HG02970 (cell line): ENCODE measurements around the gene GPR155.

ENCODE experiments used
- ATAC-seq: cut with Tn5 transposase; IDR thresholded peaks from one replicate; pipeline ENCODE4 v1.9.1; 2021; ENCODE audit warnings: mild to moderate bottlenecking, moderate library complexity, moderate number of reproducible peaks; ENCODE audit not compliant: unreplicated experiment, low FRiP score

The GPR155 gene, protein sequence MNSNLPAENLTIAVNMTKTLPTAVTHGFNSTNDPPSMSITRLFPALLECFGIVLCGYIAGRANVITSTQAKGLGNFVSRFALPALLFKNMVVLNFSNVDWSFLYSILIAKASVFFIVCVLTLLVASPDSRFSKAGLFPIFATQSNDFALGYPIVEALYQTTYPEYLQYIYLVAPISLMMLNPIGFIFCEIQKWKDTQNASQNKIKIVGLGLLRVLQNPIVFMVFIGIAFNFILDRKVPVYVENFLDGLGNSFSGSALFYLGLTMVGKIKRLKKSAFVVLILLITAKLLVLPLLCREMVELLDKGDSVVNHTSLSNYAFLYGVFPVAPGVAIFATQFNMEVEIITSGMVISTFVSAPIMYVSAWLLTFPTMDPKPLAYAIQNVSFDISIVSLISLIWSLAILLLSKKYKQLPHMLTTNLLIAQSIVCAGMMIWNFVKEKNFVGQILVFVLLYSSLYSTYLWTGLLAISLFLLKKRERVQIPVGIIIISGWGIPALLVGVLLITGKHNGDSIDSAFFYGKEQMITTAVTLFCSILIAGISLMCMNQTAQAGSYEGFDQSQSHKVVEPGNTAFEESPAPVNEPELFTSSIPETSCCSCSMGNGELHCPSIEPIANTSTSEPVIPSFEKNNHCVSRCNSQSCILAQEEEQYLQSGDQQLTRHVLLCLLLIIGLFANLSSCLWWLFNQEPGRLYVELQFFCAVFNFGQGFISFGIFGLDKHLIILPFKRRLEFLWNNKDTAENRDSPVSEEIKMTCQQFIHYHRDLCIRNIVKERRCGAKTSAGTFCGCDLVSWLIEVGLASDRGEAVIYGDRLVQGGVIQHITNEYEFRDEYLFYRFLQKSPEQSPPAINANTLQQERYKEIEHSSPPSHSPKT

DNA sequence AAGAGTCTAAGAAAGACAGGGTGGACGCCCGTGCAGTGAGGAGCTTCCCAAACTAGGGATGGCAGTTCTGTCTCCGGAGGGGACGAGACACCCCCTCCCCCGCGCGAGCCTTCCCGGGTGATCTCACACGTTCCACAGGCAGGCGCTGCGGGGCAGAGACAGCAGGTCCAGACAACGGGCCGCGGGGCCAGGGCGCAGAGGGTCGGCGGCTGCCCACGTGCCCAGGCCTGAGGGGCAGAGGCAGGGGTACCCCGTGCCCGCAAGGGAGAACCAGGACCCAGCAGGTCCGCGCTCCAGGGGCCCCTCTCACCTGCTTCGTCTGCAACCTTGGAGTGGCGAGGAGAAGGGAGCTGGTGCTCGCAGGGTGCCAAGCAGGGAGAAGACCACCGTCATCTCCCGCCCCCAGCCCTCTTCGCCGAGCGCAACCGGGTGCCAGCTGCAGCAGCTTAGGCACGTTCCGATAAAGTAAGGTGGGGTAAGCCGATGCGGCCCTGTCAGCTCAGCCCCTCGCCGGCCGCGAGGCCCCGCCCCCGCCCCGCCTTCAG is at the start of gene GPR155:
Gene GPR155, minus strand, starts transcription at position 467 of the 545 bp plus-strand sequence. CDS start 5,073 bp downstream, outside the sequence.
- ATAC-seq: peak; percentile 36

DNA sequence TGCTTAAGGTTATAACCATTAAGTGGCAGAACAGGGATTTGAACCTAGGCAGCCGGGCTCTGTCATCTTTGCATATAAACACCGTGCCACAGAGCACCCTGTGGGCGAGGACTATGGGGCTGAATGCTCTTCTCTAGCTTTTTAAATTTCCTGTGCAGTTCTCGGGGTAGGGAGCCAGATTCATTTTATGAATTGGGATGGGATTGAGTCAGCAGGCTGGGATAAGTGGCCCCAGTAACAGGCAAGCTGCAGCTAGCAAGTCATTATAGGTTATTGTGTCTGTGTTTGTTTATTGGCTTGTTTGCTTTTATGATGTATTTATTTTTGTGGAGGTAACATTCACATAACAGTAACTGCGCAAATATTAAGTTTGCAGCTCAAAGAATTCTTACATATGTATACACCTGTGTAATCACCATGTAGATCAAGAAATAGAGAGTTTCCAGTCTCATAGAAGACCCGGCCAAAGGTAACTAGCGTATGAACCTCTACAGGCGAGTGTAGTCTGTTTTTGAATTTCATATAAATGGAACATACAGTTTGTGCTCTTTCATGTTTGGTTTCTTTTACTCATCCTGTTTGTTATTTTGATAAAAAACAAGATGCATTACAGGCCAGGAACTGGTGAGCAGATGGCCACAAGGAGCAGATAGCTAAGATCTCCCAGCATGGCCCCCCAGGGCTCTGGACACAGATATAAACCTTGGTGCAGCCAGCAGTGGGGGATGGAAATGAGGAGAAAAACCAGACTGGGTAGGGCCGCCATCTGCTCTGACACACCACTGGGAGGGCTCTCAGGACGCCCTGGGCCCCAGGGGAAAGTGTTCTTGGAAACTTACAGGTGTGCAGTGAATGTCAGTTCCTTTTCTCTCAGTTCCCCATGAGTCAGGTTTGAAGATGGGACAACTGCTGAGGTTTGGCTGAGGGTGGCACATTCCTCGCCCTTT is 49.2 kb upstream of the GPR155 start:
- ATAC-seq: no peak

DNA sequence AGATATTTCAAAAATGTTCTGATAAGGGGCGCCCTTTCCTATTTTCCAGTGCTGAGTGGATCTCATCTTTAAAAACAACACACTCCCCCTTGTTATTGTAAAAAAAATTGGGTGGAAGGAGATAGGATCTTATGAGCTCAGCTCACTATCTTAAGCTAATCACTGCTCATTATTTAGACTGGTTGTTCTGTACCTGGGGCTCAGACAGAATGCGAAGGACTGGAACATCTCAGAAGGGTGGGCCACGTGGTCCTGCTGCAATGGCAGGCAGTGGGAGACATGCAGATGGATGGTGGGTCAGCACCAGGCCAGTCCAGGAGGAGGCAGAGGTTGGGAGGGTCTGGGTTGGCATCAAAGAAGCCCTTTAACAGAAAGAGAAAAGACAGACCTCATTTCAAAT is 48.3 kb upstream of the GPR155 start:
- ATAC-seq: no peak

DNA sequence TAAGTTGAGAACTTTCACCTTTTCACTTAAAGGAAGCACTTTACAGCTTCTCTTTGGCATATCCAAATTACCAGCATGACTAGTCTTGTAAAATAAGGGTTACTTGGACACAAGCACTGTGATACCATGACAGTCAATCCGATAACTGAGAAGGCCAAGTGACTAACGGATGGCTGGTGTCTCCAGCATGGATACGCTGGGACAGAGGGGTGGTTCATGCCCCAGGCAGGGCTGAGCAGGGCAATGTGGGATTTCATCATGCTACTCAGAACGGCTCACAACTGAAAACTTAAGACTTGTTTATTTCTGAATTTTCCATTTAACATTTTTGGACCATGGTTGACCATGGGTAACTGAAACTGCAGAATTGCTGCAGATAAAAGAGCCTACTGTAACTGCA is 43.1 kb upstream of the GPR155 start:
- no peak for ATAC-seq

DNA sequence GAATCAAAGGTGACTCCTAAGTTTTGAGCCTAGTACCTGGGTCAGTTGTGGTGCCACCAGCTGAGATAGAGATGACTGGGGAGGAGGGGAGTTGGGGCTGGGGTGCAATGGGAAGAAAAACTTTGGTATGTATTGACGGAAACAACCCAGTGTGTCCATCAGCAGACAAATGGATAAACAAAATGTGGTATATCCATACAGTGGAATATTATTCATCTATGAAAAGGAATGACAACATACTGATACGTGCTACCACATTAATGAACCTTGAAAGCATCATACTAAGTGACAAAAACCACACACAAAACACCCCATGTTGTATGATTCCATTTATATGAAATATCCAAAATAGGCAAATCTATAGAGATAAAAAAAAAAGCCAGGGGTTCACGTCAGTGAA is 41.1 kb upstream of the GPR155 start:
- no peak for ATAC-seq

DNA sequence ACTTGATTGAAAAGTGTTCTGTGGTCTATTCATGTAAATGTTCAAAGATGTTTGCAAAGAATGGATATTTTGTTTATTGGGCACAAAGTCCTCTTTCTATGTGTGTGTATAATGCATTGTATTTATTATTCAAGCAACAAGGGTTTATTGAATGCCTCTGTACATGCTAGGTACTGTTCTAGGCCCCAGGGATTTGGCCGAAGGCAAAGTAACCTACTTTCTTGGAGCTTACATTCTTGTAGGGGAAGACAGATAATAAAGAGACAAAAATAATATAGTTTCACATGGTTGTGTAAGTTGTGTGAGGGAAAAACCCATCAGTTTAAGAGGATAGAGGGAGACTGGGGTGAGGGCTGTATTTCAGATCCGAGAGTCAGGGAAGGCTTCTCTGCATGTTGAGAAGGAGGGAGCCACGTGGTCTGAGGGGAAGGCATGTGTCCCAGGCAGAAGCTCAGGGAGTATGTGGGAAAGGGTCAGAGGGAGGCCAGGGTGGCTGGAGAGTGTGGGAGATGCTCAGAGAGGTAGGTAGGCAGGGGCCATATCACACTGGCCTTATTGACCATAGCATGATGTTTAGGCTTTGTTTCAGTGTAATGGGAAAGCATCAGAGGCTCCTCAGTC is 40.4 kb upstream of the GPR155 start:
- ATAC-seq: no peak

DNA sequence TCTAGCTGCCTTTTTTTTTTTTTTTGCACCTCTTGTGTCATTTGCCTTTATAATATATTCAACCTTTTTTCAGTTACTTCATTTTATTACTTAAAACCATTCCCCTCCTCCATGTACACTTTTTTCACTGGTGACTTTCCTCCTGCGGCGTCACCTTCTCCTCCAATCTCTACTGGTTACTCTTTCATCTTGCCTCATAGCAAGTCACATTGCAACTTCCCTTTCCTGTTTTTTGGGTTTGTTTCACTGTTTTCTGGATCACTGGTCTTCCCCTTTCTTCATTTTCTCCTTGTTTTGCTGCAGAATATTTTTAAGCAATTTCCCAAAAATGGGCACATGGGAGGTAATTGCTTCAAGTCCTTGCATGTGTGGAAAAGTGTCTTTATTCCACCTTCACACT is 37.7 kb upstream of the GPR155 start:
- no peak for ATAC-seq

DNA sequence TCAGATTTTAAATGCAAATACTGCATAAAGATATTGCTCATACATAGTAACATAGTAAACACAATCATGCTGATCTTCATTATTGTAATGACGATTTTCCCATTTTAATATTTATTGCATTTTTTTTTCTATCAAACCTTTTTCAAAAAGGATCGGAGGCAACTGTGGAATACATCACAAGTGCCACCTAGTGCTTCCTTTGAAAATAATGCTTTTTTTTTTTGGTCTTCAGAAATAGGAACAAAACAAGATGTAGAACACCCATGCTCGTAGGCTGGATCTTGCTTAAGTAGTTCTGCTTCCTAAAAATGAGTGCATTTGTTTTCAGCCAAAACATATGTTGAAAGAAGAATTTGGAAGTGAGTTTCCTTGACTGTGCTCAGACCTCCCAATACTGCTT is 35.7 kb upstream of the GPR155 start:
- ATAC-seq: no peak

DNA sequence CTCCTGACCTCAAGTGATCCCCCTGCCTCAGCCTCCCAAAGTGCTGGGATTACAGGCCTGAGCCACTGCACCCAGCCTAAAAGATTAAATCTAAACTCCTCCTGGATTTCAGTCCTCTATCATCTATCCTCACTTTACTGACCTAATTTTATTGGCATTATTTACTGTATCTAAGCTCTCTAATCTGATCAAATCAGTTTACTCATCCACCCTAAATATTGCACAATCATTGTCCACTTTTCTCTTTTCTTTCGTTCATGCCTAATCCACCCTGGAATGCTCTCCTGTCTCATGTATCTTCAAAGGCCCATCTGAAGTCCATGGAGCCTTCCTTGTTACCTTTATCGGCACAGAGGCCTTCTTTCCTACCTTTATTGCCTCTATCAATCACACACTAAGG is 31.6 kb upstream of the GPR155 start:
- ATAC-seq: no peak

DNA sequence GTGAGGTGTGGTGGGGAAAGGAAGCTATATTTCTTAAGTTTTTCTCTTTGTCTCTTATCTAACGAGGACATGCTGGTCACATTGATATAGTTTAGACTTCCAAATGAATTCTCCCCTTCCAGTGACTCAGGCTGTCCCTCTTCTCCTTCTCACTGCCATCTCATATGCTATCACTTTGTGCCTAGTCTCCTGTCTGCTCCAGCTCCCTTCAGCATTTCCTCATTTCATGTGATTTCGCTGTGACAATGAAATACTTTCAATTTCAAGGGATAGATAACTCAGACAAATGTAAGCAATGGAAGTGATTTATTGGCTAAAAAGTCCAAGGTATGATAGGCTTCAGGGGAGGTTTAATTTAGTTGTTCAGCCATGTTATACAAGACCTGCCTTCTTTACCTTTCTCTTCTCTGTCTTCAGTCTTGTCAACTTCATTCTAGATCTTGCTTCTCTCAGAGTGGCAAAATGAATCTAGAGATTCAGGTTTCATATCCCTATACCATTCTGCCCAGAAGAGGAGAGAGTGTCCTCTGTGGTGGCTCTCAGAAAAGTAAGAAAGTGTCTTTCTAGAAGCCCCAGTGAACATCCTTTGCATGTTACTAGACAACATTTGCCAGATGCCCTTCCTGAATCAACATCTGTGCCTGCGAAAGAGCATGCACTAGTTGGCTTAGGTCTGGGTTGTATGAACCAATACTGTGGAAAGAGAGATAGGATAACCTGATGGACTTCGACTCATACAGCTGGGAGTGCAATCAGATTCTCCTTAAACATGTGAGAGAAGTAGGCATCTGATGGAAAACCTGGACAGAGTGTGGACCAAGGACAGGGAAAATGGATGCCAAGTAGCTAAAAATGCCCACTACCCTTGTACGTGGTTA is 29.9 kb upstream of the GPR155 start:
- ATAC-seq: no peak

DNA sequence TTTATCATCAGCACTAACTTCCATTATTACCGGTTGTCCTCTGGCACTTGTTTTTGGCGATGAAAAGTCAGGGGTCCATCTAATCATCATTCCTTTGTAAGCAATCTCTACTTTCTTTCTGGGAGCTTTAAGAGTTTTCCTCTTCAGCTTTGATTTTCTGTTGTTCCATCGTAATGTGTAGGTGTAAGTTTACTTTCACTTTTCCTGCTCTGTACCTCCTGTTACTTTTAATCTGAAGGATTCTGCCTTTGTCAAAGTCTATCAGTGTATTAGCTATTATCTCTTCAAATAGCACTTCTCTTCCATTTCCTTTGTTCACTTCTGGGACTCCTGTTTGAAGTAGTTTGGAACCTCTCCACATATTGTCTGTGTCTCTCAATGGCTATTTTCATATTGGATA is 25.5 kb upstream of the GPR155 start:
- ATAC-seq: no peak

DNA sequence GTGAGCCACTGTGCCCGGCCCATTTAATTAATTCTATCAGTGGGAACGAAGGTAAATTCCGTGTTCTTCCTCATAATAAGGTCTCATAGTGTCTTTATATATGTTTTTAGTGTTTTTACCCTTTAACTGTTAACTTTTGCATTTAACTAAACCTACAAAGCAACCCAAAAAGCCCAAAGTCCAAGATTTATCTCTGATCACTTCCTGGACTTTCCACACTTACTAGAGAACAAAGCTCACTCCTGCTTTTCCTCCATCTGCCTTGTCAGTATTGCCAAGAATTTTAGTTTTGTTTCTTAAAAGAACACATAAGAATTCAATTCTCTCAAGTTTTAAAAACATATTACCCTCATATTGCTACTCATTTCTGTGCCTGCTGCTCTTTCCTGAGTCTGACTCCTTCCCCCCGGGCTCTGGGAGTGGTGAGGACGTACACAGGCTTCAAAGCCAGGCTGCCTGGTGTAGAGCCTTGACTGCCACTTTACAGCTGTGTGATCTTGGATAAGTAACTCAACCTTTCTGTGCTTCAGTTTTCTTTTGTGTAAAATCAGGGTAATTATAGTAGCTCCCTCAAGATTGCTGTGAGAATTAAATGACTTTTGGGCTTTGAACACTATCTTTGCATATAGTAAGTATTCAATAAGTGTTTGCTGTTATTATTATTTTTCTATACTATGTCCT is 24.9 kb upstream of the GPR155 start:
- ATAC-seq: no peak

DNA sequence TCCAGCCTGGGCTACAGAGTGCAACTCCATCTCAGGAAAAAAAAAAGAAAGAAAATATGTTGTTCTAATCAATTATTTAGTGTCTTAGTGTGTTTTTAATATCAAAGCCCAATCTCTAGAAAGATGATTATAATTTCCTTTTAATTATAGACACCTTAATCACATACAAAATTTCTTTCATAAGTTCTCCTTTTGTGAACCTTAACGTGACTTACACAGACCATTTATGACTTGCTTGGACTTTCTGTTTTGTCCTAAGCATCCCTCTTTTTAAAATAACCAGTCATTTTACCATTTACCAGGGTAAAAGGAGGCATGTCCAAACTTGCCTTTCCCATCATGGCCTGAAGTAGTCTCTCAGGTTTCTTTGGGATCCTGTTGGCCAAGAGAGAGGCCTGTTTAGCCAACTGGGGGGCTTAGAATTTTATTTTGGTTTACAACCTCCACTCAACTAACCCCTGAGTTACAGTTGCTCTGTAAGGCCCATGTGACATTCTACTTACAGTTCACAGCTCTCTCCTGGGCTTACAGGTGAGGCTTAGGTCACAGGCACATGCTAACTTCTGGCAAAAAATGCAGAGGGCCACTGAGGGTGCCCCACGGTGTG is 23.9 kb upstream of the GPR155 start:
- no peak for ATAC-seq

DNA sequence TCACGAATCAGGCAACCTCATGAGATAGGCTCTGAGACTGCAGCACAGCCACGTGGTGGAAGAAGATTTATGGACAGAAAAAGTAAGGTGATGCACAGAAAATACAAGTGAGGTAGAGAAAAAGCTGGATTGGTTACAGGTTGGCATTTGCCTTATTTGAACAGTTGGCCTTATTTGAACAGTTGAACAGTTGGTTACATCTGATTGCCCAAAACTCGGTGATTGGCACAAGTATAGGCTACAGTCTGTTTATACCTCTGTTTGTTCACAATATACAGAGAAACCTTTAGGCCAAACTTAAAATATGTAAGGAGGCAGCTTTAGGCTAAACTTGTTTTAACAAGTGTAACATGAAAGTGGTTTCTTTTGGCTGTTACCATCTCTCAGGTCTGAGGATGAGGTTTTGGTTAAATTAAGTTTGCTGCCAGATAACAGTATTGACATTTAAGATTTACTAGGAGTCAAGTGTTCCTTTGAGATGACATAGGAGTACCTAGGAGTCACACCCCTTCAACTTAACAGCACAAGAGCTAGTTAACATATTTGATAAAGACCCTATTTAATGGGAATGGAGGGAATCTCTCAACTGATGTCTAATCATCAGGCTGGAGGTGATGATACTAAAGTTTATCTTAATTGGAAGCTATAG is 16.5 kb upstream of the GPR155 start:
- no peak for ATAC-seq

DNA sequence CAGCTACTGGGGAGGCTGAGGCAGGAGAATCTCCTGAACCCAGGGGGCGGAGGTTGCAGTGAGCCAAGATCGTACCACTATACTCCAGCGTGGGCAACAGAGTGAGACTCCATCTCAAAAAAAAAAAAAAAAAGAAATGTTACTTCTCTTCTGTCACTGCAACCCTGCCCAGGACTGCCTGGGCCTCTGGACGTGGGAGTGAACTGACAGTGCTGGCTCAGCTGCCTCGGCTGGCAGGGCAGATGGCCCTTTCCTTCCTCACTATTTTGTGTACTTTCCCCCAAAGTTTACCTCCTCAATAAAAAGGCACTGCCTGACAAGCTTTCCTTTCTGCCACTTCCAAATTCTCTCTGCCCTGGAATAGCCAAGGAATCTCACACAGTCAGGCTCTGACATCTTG is 12.5 kb upstream of the GPR155 start:
- no peak for ATAC-seq

DNA sequence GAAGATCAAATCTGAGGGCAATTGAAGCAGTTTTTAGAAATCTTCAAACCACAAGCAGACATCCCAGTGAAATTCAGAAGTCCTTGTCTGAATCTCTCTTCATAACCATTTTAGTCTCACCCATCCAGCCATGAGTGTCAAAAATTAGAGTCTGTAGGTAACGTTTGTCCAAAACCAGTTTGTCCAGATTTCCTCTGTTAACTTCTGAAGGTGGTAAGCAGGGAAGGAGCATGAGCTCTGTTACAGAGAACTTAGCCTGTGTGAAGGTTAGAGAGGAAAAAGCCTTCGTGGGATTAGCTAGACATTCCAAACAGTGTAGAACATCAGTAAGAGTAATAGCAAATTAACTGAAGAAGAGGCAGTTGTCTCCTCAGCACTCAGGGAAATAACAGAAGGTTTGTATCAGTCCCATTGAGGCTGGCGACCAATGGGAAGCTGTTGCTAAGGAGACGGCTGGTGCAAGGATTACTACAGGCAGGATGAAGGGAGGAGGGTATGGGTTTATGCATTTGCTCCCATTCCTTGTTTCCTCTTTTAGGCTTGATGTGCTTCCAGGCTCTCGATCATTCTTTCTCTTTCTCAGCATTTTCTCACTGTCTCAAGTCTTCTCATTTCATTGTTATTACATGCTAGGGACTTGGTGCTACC is 8.7 kb upstream of the GPR155 start:
- no peak for ATAC-seq
